KMS-11 (cell line): Measurements from ENCODE around the gene THBS1.

Experiments used
- H2AFZ ChIP-seq: fragments of 200-600 bp; sonication (generic); 2 replicates; pipeline ENCODE4 v1.6.1; 2016; ENCODE audit warnings: antibody characterized with exemption, mixed run types, low read depth
- H3K27ac ChIP-seq: fragments of 200-600 bp; sonication (generic); 2 replicates; pipeline ENCODE4 v1.6.1; 2016; ENCODE audit warnings: mild to moderate bottlenecking, mixed run types
- H3K27me3 ChIP-seq: fragments of 200-600 bp; sonication (generic); 2 replicates; pipeline ENCODE4 v1.6.1; 2017; ENCODE audit warnings: mild to moderate bottlenecking, low read depth, mixed run types, moderate library complexity; ENCODE audit not compliant: insufficient read depth
- H3K36me3 ChIP-seq: fragments of 200-600 bp; sonication (generic); 2 replicates; pipeline ENCODE4 v1.6.1; 2017; ENCODE audit warnings: mild to moderate bottlenecking, mixed run types; ENCODE audit not compliant: insufficient read depth
- H3K4me1 ChIP-seq: fragments of 200-600 bp; sonication (generic); 2 replicates; pipeline ENCODE4 v1.6.1; 2016; ENCODE audit warnings: mild to moderate bottlenecking, low read depth, mixed run types; ENCODE audit not compliant: poor library complexity, severe bottlenecking
- H3K4me2 ChIP-seq: fragments of 200-600 bp; sonication (generic); 2 replicates; pipeline ENCODE4 v1.7.0; 2016; ENCODE audit warnings: mild to moderate bottlenecking, mixed run types
- H3K4me3 ChIP-seq: fragments of 200-600 bp; sonication (generic); IDR thresholded peaks from 2 replicates; pipeline ENCODE4 v1.6.1; 2017; ENCODE audit warnings: low read depth, low read length, mixed read lengths; ENCODE audit not compliant: insufficient read depth
- H3K79me2 ChIP-seq: fragments of 200-600 bp; sonication (generic); 2 replicates; pipeline ENCODE4 v1.6.1; 2016; ENCODE audit warnings: low read depth, mixed run types; ENCODE audit not compliant: insufficient read depth
- H3K9ac ChIP-seq: fragments of 200-600 bp; sonication (generic); 2 replicates; pipeline ENCODE4 v1.6.1; 2016; ENCODE audit warnings: mild to moderate bottlenecking, mixed run types
- H4K20me1 ChIP-seq: fragments of 200-600 bp; sonication (generic); 2 replicates; pipeline ENCODE4 v1.6.1; 2016; ENCODE audit warnings: mild to moderate bottlenecking, mixed run types; ENCODE audit not compliant: insufficient read depth
- CTCF ChIP-seq: fragments of 200-600 bp; sonication (generic); conservative IDR thresholded peaks from 2 replicates; pipeline ENCODE4 v1.6.1; 2017; ENCODE audit warnings: low read depth, mild to moderate bottlenecking, antibody characterized with exemption, low read length, moderate library complexity, mixed read lengths

The THBS1 gene

GRCh38 chr15:39621976-39622375 lies 41.1 kb downstream of the THBS1 start:
- no peak for TF ChIP-seq CTCF
- Histone ChIP-seq H3K79me2 (no peaks in the 10 kb centered on the region), H2AFZ (no peak overlapping the region), H3K27me3 (no peaks in the 10 kb centered on the region), H3K27ac (no peak overlapping the region), H3K9ac (no peak overlapping the region), H3K4me2 (no peak overlapping the region), H3K36me3 (no peaks in the 10 kb centered on the region), H3K4me3 (no peak overlapping the region), H4K20me1 (no peaks in the 10 kb centered on the region), H3K4me1 (no peaks in the 10 kb centered on the region)

- TF ChIP-seq CTCF: no peak
- no peaks in the 10 kb centered on the region for H3K27me3 ChIP-seq
- H2AFZ ChIP-seq: no peak overlapping the region
- no peaks in the 10 kb centered on the region for H4K20me1 ChIP-seq
- no peaks in the 10 kb centered on the region for H3K4me1 ChIP-seq
- no peak overlapping the region for H3K4me3 ChIP-seq
- H3K36me3 ChIP-seq: no peaks in the 10 kb centered on the region
- no peak overlapping the region for H3K9ac ChIP-seq
- H3K27ac ChIP-seq: no peak overlapping the region
- H3K4me2 ChIP-seq: no peak overlapping the region
- H3K79me2 ChIP-seq: no peaks in the 10 kb centered on the region
Observed at GRCh38 chr15:39622660-39623516, 42.0 kb downstream of the THBS1 start.

GRCh38 chr15:39623529-39623931 lies 42.7 kb downstream of the THBS1 start:
- Histone ChIP-seq H3K4me2 (no peak overlapping the region), H3K79me2 (no peaks in the 10 kb centered on the region), H3K4me1 (no peaks in the 10 kb centered on the region), H2AFZ (no peak overlapping the region), H3K9ac (no peak overlapping the region), H3K4me3 (no peak overlapping the region), H3K27ac (no peak overlapping the region), H3K27me3 (no peaks in the 10 kb centered on the region), H3K36me3 (no peaks in the 10 kb centered on the region), H4K20me1 (no peaks in the 10 kb centered on the region)
- no peak for TF ChIP-seq CTCF

- H3K27ac ChIP-seq: no peak overlapping the region
- H2AFZ ChIP-seq: no peak overlapping the region
- H3K4me3 ChIP-seq: no peak overlapping the region
- H3K36me3 ChIP-seq: no peaks in the 10 kb centered on the region
- TF ChIP-seq CTCF: no peak
- no peak overlapping the region for H3K4me2 ChIP-seq
- no peaks in the 10 kb centered on the region for H3K79me2 ChIP-seq
- H4K20me1 ChIP-seq: no peaks in the 10 kb centered on the region
- no peaks in the 10 kb centered on the region for H3K27me3 ChIP-seq
- no peaks in the 10 kb centered on the region for H3K4me1 ChIP-seq
- no peak overlapping the region for H3K9ac ChIP-seq
Observed at GRCh38 chr15:39624806-39625205, 43.9 kb downstream of the THBS1 start.
